Activated B cell treated with CpG ODN at 0.5 μM for 24 hours (primary cell): Measurements from ENCODE around the gene KAT14. TPM values are rescaled to one million over a fixed set of nuclear protein-coding genes. Genes with fewer than 3 reads are reported as not detected.
"Not testable (repeated sequence)": the region's sequence is repeated elsewhere in the genome, so short reads cannot be mapped to it uniquely, and the experiment has no call there.

Experiments used
- ATAC-seq: fragments of 200-7000 bp; cut with Tn5 transposase; one replicate; pipeline ENCODE4 v1.10.0; 2021; ENCODE audit warnings: low read depth, mild to moderate bottlenecking, moderate library complexity
- CTCF ChIA-PET: fragments of 350-600 bp; sonication (Branson Sonifier 250); formaldehyde crosslinking; loops from one replicate; lab custom pipeline; 2021; ENCODE audit warnings: antibody characterized with exemption; lab: Charles Lee
- POLR2A ChIA-PET: fragments of 350-600 bp; sonication (Branson Sonifier 250); formaldehyde crosslinking; loops from one replicate; lab custom pipeline; 2021; ENCODE audit warnings: antibody characterized with exemption; lab: Charles Lee
- DNase-seq: peaks from one replicate; pipeline ENCODE4 v3.0.0; 2022
- H3K27ac Mint-ChIP-seq: one replicate; pipeline ENCODE4 v1.8.0; 2020; ENCODE audit warnings: mixed read lengths
- H3K27me3 Mint-ChIP-seq: one replicate; pipeline ENCODE4 v1.8.0; 2021; ENCODE audit warnings: mixed read lengths
- H3K36me3 Mint-ChIP-seq: one replicate; pipeline ENCODE4 v1.8.0; 2021; ENCODE audit warnings: low read depth, mixed read lengths
- H3K4me1 Mint-ChIP-seq: one replicate; pipeline ENCODE4 v1.8.0; 2021; ENCODE audit warnings: mixed read lengths
- H3K4me3 Mint-ChIP-seq: one replicate; pipeline ENCODE4 v1.8.0; 2020; ENCODE audit warnings: mild to moderate bottlenecking, mixed read lengths
- H3K9me3 Mint-ChIP-seq: one replicate; pipeline ENCODE4 v1.8.0; 2020; ENCODE audit warnings: mixed read lengths
- CTCF ChIP-seq: fragments of 200-600 bp; IDR thresholded peaks from one replicate; pipeline ENCODE4 v1.8.0; 2022; ENCODE audit warnings: antibody characterized with exemption, mild to moderate bottlenecking
- intact Hi-C: fragments of 100-400 bp; cut with micrococcal nuclease; formaldehyde crosslinking; loops from one replicate; pipeline ENCODE4 v1.15.1; 2024
- total RNA-seq: library from RNA; stranded (reverse); gene quantifications from 2 replicates; pipeline ENCODE4 v1.2.3, GENCODE V29; 2022

KAT14 gene
- total RNA-seq, 1 donor from 2014 or later, result 15.6 TPM

- H3K27ac Mint-ChIP-seq, result no peak overlapping the region
Measured at GRCh38 chr20:18223409-18223808, 85.7 kb downstream of the KAT14 start.

GRCh38 chr20:18224968-18225568 lies 87.4 kb downstream of the KAT14 start:
- no peak overlapping the region for H3K27ac Mint-ChIP-seq
- H3K27me3 Mint-ChIP-seq, result peaks cover 6% of the 10 kb centered on the region
- no peak overlapping the region for H3K4me3 Mint-ChIP-seq
- ChIA-PET POLR2A (no interaction called here), CTCF (no interaction called here)
- no peaks in the 10 kb centered on the region for H3K4me1 Mint-ChIP-seq
- no peak for TF ChIP-seq CTCF
- no peak for ATAC-seq
- H3K9me3 Mint-ChIP-seq, result no peaks in the 10 kb centered on the region
- DNase-seq, result no peak
- intact Hi-C loops, result no loop called here
- no peaks in the 10 kb centered on the region for H3K36me3 Mint-ChIP-seq

More at GRCh38 chr20:18223409-18223808, 85.7 kb downstream of the KAT14 start:
- no peak for DNase-seq
- H3K27me3 Mint-ChIP-seq, result peaks cover 10% of the 10 kb centered on the region
- ChIA-PET POLR2A (no interaction called here), CTCF (no interaction called here)
- no peaks in the 10 kb centered on the region for H3K9me3 Mint-ChIP-seq
- intact Hi-C loops, result no loop called here
- no peak for ATAC-seq
- TF ChIP-seq CTCF, result no peak
- no peaks in the 10 kb centered on the region for H3K4me1 Mint-ChIP-seq
- no peak overlapping the region for H3K4me3 Mint-ChIP-seq
- H3K36me3 Mint-ChIP-seq, result no peaks in the 10 kb centered on the region

GRCh38 chr20:18225632-18226031 lies 88.0 kb downstream of the KAT14 start:
- Mint-ChIP-seq H3K27ac (no peak overlapping the region), H3K4me3 (no peak overlapping the region), H3K36me3 (no peaks in the 10 kb centered on the region), H3K9me3 (no peaks in the 10 kb centered on the region), H3K4me1 (no peaks in the 10 kb centered on the region), H3K27me3 (peaks cover 4% of the 10 kb centered on the region)
- no peak for TF ChIP-seq CTCF
- intact Hi-C loops, result no loop called here
- ChIA-PET CTCF (no interaction called here), POLR2A (no interaction called here)
- ATAC-seq (no peak), DNase-seq (no peak)

- ATAC-seq, CTCF ChIA-PET: not testable (repeated sequence)
Measured at GRCh38 chr20:18226741-18227140, 89.1 kb downstream of the KAT14 start.

DNA sequence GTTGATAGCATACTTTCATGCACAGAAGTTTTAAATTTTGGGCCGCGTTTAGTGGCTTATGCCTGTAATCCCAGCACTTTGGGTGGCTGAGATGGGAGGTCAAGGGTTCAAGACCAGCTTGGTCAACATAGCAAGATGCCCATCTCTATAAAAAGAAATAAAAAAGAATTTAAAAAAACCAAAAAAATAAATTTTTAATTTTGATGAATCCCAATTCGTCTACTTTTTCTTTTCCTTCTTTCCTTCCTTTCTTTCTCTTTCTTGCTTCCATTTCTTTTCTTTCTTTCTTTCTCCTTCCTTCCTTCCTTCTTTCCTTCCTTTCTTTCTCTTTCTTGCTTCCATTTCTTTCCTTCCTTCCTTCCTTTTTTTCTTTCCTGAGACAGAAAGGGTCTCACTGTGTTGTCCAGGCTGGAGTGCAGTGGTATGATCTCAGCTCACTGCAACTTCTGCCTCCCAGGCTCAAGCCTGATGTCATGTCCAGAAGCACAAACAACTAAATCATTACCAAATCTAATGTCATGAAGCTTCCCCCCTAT lies 95.8 kb downstream of the KAT14 start:
- H3K36me3 Mint-ChIP-seq, result no peaks in the 10 kb centered on the region
- no peaks in the 10 kb centered on the region for H3K4me1 Mint-ChIP-seq
- intact Hi-C loops, result no loop called here
- no peak for ATAC-seq
- DNase-seq, result no peak
- peaks cover 17% of the 10 kb centered on the region for H3K27me3 Mint-ChIP-seq
- ChIA-PET POLR2A (no interaction called here), CTCF (no interaction called here)
- TF ChIP-seq CTCF, result no peak
- no peak overlapping the region for H3K4me3 Mint-ChIP-seq
- H3K27ac Mint-ChIP-seq, result no peak overlapping the region
- no peaks in the 10 kb centered on the region for H3K9me3 Mint-ChIP-seq

More at GRCh38 chr20:18226741-18227140, 89.1 kb downstream of the KAT14 start:
- H3K4me3 Mint-ChIP-seq, H3K27ac Mint-ChIP-seq, POLR2A ChIA-PET, DNase-seq, intact Hi-C loops, H3K9me3 Mint-ChIP-seq, H3K4me1 Mint-ChIP-seq, H3K27me3 Mint-ChIP-seq, H3K36me3 Mint-ChIP-seq: not testable (repeated sequence)

Other genes with a start within 250 kb of the KAT14 start
- gene SNX5, start 169.1 kb upstream of the KAT14 start, total RNA-seq, result 125 and 139 TPM in 2 replicates
- gene MGME1, start 168.8 kb upstream of the KAT14 start, total RNA-seq, result 19.0 TPM in 2 replicates
- not detected in 2 replicates for gene OVOL2, start 79.9 kb upstream of the KAT14 start, total RNA-seq
- 10.1 and 13.6 TPM in 2 replicates for gene PET117, start within 50 bp of the KAT14 start, total RNA-seq
- 7.7 and 8.0 TPM in 2 replicates for gene ZNF133, start 150.7 kb downstream of the KAT14 start, total RNA-seq